MM.1S (cell line): ENCODE data around the gene PLXNA2.

ENCODE experiments used
- EZH2 ChIP-seq: fragments of 300-600 bp; sonication (generic); optimal IDR thresholded peaks from 2 replicates; pipeline ENCODE3; 2017; ENCODE audit warnings: low read depth, mild to moderate bottlenecking, antibody characterized with exemption, low read length, mixed read lengths
- TF ChIP-seq, protein P1 (sequence below): fragments of 300-600 bp; sonication (generic); IDR thresholded peaks from 2 replicates; pipeline ENCODE4 v1.5.1; 2016; ENCODE audit warnings: antibody characterized with exemption, low read length, mixed read lengths

DNA sequence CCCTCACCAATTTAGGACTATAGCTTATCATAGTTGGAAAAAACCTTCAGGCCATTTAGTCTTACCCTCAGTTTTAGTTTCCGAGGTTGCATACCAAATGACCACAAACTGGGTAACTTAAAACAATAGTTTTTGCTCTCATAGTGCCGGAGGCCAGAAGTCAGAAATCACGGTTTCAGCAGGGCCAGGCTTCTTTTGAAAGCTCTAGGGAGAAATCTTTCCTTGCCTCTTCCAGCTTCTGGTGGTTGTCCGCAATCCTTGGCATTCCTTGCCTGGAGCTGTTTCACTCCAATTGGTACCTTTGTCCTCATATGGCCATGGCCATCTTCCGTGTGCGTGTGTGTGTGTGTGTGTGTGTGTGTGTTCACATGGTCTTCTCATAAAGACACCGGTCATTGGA lies 12.4 kb upstream of the PLXNA2 start:
- TF ChIP-seq, protein P1, sequence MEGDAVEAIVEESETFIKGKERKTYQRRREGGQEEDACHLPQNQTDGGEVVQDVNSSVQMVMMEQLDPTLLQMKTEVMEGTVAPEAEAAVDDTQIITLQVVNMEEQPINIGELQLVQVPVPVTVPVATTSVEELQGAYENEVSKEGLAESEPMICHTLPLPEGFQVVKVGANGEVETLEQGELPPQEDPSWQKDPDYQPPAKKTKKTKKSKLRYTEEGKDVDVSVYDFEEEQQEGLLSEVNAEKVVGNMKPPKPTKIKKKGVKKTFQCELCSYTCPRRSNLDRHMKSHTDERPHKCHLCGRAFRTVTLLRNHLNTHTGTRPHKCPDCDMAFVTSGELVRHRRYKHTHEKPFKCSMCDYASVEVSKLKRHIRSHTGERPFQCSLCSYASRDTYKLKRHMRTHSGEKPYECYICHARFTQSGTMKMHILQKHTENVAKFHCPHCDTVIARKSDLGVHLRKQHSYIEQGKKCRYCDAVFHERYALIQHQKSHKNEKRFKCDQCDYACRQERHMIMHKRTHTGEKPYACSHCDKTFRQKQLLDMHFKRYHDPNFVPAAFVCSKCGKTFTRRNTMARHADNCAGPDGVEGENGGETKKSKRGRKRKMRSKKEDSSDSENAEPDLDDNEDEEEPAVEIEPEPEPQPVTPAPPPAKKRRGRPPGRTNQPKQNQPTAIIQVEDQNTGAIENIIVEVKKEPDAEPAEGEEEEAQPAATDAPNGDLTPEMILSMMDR, result no peak
- TF ChIP-seq EZH2, result no peak
